DND-41 (cell line): ENCODE results near the gene ZNF629.

ENCODE experiments used
- ATAC-seq: fragments of 200-7000 bp; cut with Tn5 transposase; 3 replicates; pipeline ENCODE4 v1.9.1; 2021; ENCODE audit warnings: low read depth; ENCODE audit not compliant: insufficient read depth
- DNase-seq: peaks from one replicate; pipeline ENCODE4 v3.0.0-alpha.2; 2020
- H2AFZ ChIP-seq: 2 replicates; pipeline ENCODE4 v1.6.0; 2012; ENCODE audit warnings: low read depth, low read length
- H3K27ac ChIP-seq: 2 replicates; pipeline ENCODE4 v1.5.1; 2012; ENCODE audit warnings: low read length, inconsistent platforms
- H3K27me3 ChIP-seq: fragments of 200-600 bp; sonication (generic); 2 replicates; pipeline ENCODE4 v1.6.0; 2012; ENCODE audit warnings: low read length, mild to moderate bottlenecking, inconsistent platforms; ENCODE audit not compliant: insufficient read depth, poor library complexity
- H3K36me3 ChIP-seq: 2 replicates; pipeline ENCODE4 v1.5.1; 2012; ENCODE audit warnings: low read length, inconsistent platforms; ENCODE audit not compliant: insufficient read depth
- H3K4me1 ChIP-seq: 2 replicates; pipeline ENCODE4 v1.5.1; 2012; ENCODE audit warnings: mild to moderate bottlenecking, low read length; ENCODE audit not compliant: insufficient read depth
- H3K4me2 ChIP-seq: 2 replicates; pipeline ENCODE4 v1.6.0; 2012; ENCODE audit warnings: mild to moderate bottlenecking, moderate library complexity, low read length, inconsistent platforms; ENCODE audit not compliant: insufficient read depth
- H3K4me3 ChIP-seq, 2 experiments: fragments of 200-600 bp in 1 of 2; shearing (Covaris generic) in 1 of 2; 2 replicates each; pipeline ENCODE4 v1.5.1; 2012 to 2016; ENCODE audit warnings: inconsistent platforms in 2 of 2, low read length in 2 of 2, mild to moderate bottlenecking in 2 of 2, low read depth in 1 of 2, moderate library complexity in 1 of 2
- H3K79me2 ChIP-seq: 2 replicates; pipeline ENCODE4 v1.6.0; 2012; ENCODE audit warnings: low read length, inconsistent platforms; ENCODE audit not compliant: insufficient read depth
- H3K9ac ChIP-seq: 2 replicates; pipeline ENCODE4 v1.6.0; 2012; ENCODE audit warnings: low read depth, mild to moderate bottlenecking, inconsistent platforms, low read length, moderate library complexity
- H3K9me3 ChIP-seq: 2 replicates; pipeline ENCODE4 v1.5.1; 2012; ENCODE audit warnings: low read length, moderate library complexity, mild to moderate bottlenecking, inconsistent platforms; ENCODE audit not compliant: insufficient read depth, severe bottlenecking
- H4K20me1 ChIP-seq: 2 replicates; pipeline ENCODE4 v1.6.0; 2012; ENCODE audit warnings: low read length; ENCODE audit not compliant: insufficient read depth
- EZH2 ChIP-seq: IDR thresholded peaks from 3 replicates; pipeline ENCODE4 v1.6.1; 2012; ENCODE audit warnings: borderline replicate concordance, low read depth, mild to moderate bottlenecking, moderate library complexity, low read length, inconsistent platforms; ENCODE audit not compliant: severe bottlenecking
- TF ChIP-seq, protein P1 (sequence below): IDR thresholded peaks from 2 replicates; pipeline ENCODE4 v1.5.1; 2012; ENCODE audit warnings: borderline replicate concordance, low read length, moderate library complexity, mild to moderate bottlenecking; ENCODE audit not compliant: poor library complexity, severe bottlenecking; ENCODE audit errors: extremely low read depth

ZNF629 gene

DNA sequence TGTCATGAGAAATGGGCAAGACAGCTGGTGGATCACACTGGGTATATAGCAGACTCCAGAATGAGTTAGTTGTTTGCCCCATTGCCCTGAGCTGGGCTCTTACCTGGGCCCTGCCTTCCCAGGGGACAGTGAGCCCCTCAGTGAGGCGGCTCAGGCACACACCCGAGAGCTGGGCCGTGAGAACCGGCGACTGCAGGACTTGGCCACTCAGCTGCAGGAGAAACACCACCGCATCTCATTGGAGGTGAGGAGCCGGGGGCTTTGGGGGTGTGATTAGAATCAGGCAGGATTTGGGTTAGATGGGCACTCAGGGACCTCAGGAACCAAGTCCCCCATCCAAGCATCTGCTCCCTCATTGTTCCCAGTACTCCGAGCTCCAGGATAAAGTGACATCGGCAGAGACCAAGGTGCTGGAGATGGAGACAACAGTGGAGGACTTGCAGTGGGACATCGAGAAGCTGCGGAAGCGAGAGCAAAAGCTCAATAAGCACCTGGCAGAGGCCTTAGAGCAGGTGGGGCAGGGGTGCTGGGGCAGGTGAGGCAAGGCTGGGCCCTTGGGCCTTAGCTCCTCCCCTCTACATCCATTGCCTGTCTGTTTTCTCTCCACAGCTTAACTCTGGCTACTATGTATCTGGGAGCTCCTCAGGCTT is 22.1 kb downstream of the ZNF629 start:
- no peak for ATAC-seq
- Histone ChIP-seq H3K9ac (no peak overlapping the region), H3K4me1 (peaks cover 35% of the 10 kb centered on the region), H3K27ac (no peak overlapping the region), H3K9me3 (no peaks in the 10 kb centered on the region), H2AFZ (no peak overlapping the region), H3K4me2 (no peak overlapping the region), H3K79me2 (peaks cover 34% of the 10 kb centered on the region), H3K27me3 (no peaks in the 10 kb centered on the region), H3K36me3 (peaks cover 73% of the 10 kb centered on the region), H3K4me3 (no peak overlapping the region), H4K20me1 (peaks cover 16% of the 10 kb centered on the region; the same call in 1 of the 2 replicates)
- DNase-seq: no peak
- no peak for TF ChIP-seq EZH2
- TF ChIP-seq, protein P1, sequence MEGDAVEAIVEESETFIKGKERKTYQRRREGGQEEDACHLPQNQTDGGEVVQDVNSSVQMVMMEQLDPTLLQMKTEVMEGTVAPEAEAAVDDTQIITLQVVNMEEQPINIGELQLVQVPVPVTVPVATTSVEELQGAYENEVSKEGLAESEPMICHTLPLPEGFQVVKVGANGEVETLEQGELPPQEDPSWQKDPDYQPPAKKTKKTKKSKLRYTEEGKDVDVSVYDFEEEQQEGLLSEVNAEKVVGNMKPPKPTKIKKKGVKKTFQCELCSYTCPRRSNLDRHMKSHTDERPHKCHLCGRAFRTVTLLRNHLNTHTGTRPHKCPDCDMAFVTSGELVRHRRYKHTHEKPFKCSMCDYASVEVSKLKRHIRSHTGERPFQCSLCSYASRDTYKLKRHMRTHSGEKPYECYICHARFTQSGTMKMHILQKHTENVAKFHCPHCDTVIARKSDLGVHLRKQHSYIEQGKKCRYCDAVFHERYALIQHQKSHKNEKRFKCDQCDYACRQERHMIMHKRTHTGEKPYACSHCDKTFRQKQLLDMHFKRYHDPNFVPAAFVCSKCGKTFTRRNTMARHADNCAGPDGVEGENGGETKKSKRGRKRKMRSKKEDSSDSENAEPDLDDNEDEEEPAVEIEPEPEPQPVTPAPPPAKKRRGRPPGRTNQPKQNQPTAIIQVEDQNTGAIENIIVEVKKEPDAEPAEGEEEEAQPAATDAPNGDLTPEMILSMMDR: no peak

DNA sequence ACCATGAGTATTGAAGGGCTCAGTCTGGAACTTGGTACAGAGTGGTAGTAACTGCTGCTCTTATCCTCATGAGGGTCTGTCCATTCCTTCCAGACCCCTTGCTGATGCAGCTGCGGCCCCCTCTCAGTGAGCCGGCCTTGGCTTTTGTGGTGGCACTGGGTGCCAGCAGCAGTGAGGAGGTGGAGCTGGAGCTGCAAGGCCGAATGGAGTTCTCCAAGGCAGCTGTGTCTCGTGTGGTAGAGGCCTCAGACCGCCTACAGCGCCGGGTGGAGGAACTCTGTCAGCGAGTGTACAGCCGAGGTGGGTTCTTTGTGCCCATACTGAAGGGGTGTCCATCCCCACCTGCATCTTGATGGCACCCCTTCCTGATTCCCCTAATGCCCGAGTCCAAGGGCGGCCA is 22.9 kb downstream of the ZNF629 start:
- DNase-seq: no peak

DNA sequence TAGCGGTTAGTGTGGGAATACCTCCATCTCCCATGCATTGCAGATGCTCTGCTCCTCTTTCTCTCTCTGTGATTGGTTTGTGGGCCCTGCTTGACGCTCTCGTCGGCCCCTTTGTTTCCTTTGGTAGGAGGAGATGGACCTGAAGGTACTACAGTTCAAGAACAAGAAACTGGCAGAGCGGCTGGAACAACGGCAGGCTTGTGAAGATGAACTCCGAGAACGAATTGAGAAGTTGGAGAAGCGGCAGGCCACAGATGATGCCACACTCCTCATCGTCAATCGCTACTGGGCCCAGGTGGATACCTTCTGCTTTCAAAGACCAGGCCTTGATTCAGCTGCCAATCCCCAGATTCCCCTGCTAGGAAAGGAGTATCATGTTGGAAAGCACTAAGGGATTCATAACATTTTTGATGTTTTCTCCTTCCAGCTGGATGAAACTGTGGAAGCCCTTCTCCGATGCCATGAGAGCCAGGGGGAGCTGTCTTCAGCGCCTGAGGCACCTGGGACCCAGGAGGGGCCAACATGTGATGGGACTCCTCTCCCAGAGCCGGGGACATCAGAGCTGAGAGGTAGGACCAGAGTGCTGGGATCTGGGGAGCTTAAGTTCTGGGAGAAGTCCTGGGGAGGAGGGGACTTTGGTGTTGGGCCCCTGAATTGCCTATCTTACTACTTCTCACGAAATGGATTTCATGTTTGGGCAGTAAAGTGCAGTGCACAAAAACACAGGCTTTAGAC is 23.8 kb downstream of the ZNF629 start:
- Histone ChIP-seq H3K9ac (peak overlapping the region; percentile 63), H3K4me1 (peaks cover 39% of the 10 kb centered on the region), H3K36me3 (peaks cover 61% of the 10 kb centered on the region)

More for the DNA sequence above, 22.9 kb downstream of the ZNF629 start:
- Histone ChIP-seq H4K20me1 (peaks cover 16% of the 10 kb centered on the region; the same call in 1 of the 2 replicates), H3K27me3 (no peaks in the 10 kb centered on the region), H3K27ac (no peak overlapping the region), H2AFZ (no peak overlapping the region), H3K36me3 (peaks cover 67% of the 10 kb centered on the region), H3K4me3 (no peak overlapping the region), H3K9me3 (no peaks in the 10 kb centered on the region), H3K4me2 (peak overlapping the region; percentile 96; the same call in 1 of the 2 replicates), H3K79me2 (peaks cover 34% of the 10 kb centered on the region), H3K4me1 (peaks cover 39% of the 10 kb centered on the region), H3K9ac (no peak overlapping the region)
- no peak for TF ChIP-seq EZH2
- TF ChIP-seq, protein P1: no peak
- no peak for ATAC-seq

More for the DNA sequence above, 23.8 kb downstream of the ZNF629 start:
- H3K9me3 ChIP-seq: no peaks in the 10 kb centered on the region
- H4K20me1 ChIP-seq: peaks cover 16% of the 10 kb centered on the region; the same call in 1 of the 2 replicates
- peak overlapping the region; percentile 96 for H3K4me2 ChIP-seq
- no peak overlapping the region for H2AFZ ChIP-seq
- DNase-seq (no peak), ATAC-seq (no peak)
- H3K4me3 ChIP-seq: peak overlapping the region; percentile 35 to 91; a peak in 3 of 4 replicates
- H3K79me2 ChIP-seq: peaks cover 34% of the 10 kb centered on the region
- peak overlapping the region; percentile 75 for H3K27ac ChIP-seq
- TF ChIP-seq, protein P1: no peak
- TF ChIP-seq EZH2: no peak
- H3K27me3 ChIP-seq: no peaks in the 10 kb centered on the region
